Endodermal cell (in vitro differentiated cells): ENCODE measurements around the gene OR6A2. TPM values are rescaled to one million over a fixed set of nuclear protein-coding genes. Genes with fewer than 3 reads are reported as not detected.

Experiments
- DNase-seq: peaks from one replicate; pipeline ENCODE4 v3.0.0-alpha.2; 2017
- H3K27ac ChIP-seq: 2 replicates; pipeline ENCODE4 v1.5.1; 2013; ENCODE audit warnings: mild to moderate bottlenecking, low read depth, low read length, moderate library complexity
- H3K27me3 ChIP-seq: 2 replicates; pipeline ENCODE4 v1.6.1; 2013; ENCODE audit warnings: mild to moderate bottlenecking, low read length, moderate library complexity; ENCODE audit not compliant: insufficient read depth, control insufficient read depth, poor library complexity, severe bottlenecking
- H3K36me3 ChIP-seq: 2 replicates; pipeline ENCODE4 v1.7.0; 2013; ENCODE audit warnings: mild to moderate bottlenecking, low read length, moderate library complexity; ENCODE audit not compliant: control insufficient read depth, insufficient read depth
- H3K4me1 ChIP-seq: one replicate; pipeline ENCODE4 v1.7.0; 2013; ENCODE audit warnings: low read length; ENCODE audit not compliant: control insufficient read depth, insufficient read depth
- H3K4me3 ChIP-seq: 2 replicates; pipeline ENCODE4 v1.5.1; 2013; ENCODE audit warnings: mild to moderate bottlenecking, low read length, moderate library complexity
- H3K9ac ChIP-seq: 2 replicates; pipeline ENCODE4 v1.6.1; 2013; ENCODE audit warnings: mild to moderate bottlenecking, low read length, moderate library complexity; ENCODE audit not compliant: poor library complexity, severe bottlenecking; ENCODE audit errors: extremely low read depth
- H3K9me3 ChIP-seq: 2 replicates; pipeline ENCODE4 v1.6.1; 2013; ENCODE audit warnings: mild to moderate bottlenecking, low read length, moderate library complexity; ENCODE audit not compliant: control insufficient read depth
- H3K27ac Mint-ChIP-seq: 2 replicates; pipeline ENCODE4 v1.8.0; 2020; ENCODE audit warnings: mixed read lengths
- H3K27me3 Mint-ChIP-seq: 2 replicates; pipeline ENCODE4 v1.8.0; 2021; ENCODE audit warnings: mild to moderate bottlenecking, mixed read lengths; ENCODE audit not compliant: insufficient read depth
- H3K36me3 Mint-ChIP-seq: 2 replicates; pipeline ENCODE4 v1.8.0; 2020; ENCODE audit warnings: low read depth, mixed read lengths
- H3K4me1 Mint-ChIP-seq: 2 replicates; pipeline ENCODE4 v1.8.0; 2020; ENCODE audit warnings: mixed read lengths
- H3K4me3 Mint-ChIP-seq: 2 replicates; pipeline ENCODE4 v1.8.0; 2020; ENCODE audit warnings: mild to moderate bottlenecking, moderate library complexity, mixed read lengths
- H3K9me3 Mint-ChIP-seq: 2 replicates; pipeline ENCODE4 v1.8.0; 2020; ENCODE audit warnings: mild to moderate bottlenecking, mixed read lengths
- CTCF ChIP-seq: fragments of 200-600 bp; sonication (generic); conservative IDR thresholded peaks from 2 replicates; pipeline ENCODE4 v1.5.0; 2021; ENCODE audit warnings: antibody characterized with exemption, mild to moderate bottlenecking
- WGBS, 2 experiments: methylation state at CpG; one replicate each; pipeline versions ENCODE4 v1.1.5 to v1.1.7; 2013; ENCODE audit warnings: missing lambda C conversion rate in 2 of 2, mixed read lengths in 1 of 2; ENCODE audit not compliant: insufficient coverage in 1 of 2, insufficient read length in 1 of 2; 5-methylcytosine and 5-hydroxymethylcytosine counted together
- total RNA-seq, 2 donors: library from RNA; stranded (reverse); fragmentation: NEBNext Ultra II Directional in 1 of 2; extraction: Animal tissue kit (Norgen Biotek cat#: 25700) in 1 of 2; gene quantifications; 2 replicates in 1 of 2; 3 replicates in 1 of 2; pipeline ENCODE4 v1.2.1, GENCODE V29; 2021

Gene OR6A2
- total RNA-seq, 2 donors from 2014 or later: 0.09 to 0.51 TPM

- no peaks in the 10 kb centered on the region for H3K9me3 Mint-ChIP-seq
- no peaks in the 10 kb centered on the region for H3K36me3 Mint-ChIP-seq
- H3K4me1 ChIP-seq: no peaks in the 10 kb centered on the region
- H3K9ac ChIP-seq: no peak overlapping the region
- H3K36me3 ChIP-seq: no peaks in the 10 kb centered on the region
- DNase-seq: no peak
- no peak overlapping the region for H3K4me3 Mint-ChIP-seq
- no peaks in the 10 kb centered on the region for H3K27me3 ChIP-seq
- 85 to 100% methylated on average over 1 to 2 of the region's 2 CpGs for WGBS, 2 experiments
- no peak overlapping the region for H3K27ac ChIP-seq
- no peaks in the 10 kb centered on the region for H3K9me3 ChIP-seq
- H3K27ac Mint-ChIP-seq: no peak overlapping the region
- no peaks in the 10 kb centered on the region for H3K4me1 Mint-ChIP-seq
- H3K4me3 ChIP-seq: no peak overlapping the region
- H3K27me3 Mint-ChIP-seq: no peaks in the 10 kb centered on the region
- TF ChIP-seq CTCF: no peak
Measured at GRCh38 chr11:6790546-6790945, 8.9 kb downstream of the OR6A2 start.

- Histone ChIP-seq H3K4me1 (no peaks in the 10 kb centered on the region), H3K9ac (no peak within 1 kb of the TSS), H3K4me3 (no peak within 1 kb of the TSS), H3K27me3 (no peaks in the 10 kb centered on the region), H3K9me3 (no peaks in the 10 kb centered on the region), H3K36me3 (no peaks in the 10 kb centered on the region), H3K27ac (no peak within 1 kb of the TSS)
- Mint-ChIP-seq H3K36me3 (no peaks in the 10 kb centered on the region), H3K4me3 (no peak within 1 kb of the TSS), H3K9me3 (no peaks in the 10 kb centered on the region), H3K27me3 (peaks cover 4% of the 10 kb centered on the region), H3K4me1 (no peaks in the 10 kb centered on the region), H3K27ac (no peak within 1 kb of the TSS)
- 70 to 86% methylated on average over 2 of the region's 2 CpGs for WGBS, 2 experiments
- DNase-seq: no peak
- TF ChIP-seq CTCF: no peak
Measured at GRCh38 chr11:6782720-6783119, 16.8 kb downstream of the OR6A2 start, which contains the start of gene OR2AG1. Gene OR2AG1 (plus strand): TSS chr11:6783020. CDS start chr11:6785038, 2,018 bp downstream.

- Histone ChIP-seq H3K36me3 (no peaks in the 10 kb centered on the region), H3K27ac (no peak overlapping the region), H3K9me3 (no peaks in the 10 kb centered on the region), H3K4me1 (no peaks in the 10 kb centered on the region), H3K27me3 (no peaks in the 10 kb centered on the region), H3K9ac (no peak overlapping the region), H3K4me3 (no peak overlapping the region)
- no peak overlapping the region for H3K27ac Mint-ChIP-seq
- DNase-seq: no peak
- peaks cover 4% of the 10 kb centered on the region for H3K27me3 Mint-ChIP-seq
- no peak overlapping the region for H3K4me3 Mint-ChIP-seq
- no peak for TF ChIP-seq CTCF
- H3K9me3 Mint-ChIP-seq: no peaks in the 10 kb centered on the region
- H3K36me3 Mint-ChIP-seq: no peaks in the 10 kb centered on the region
- H3K4me1 Mint-ChIP-seq: no peaks in the 10 kb centered on the region
Measured at GRCh38 chr11:6780829-6781228, 18.7 kb downstream of the OR6A2 start.
